GM21423 (cell line): Measurements from ENCODE around the gene IL18R1.
A peak's percentile ranks its signal among the peaks of the same experiment; 100 is the strongest.

ENCODE experiments used
- ATAC-seq: cut with Tn5 transposase; IDR thresholded peaks from one replicate; pipeline ENCODE4 v1.9.1; 2021; ENCODE audit warnings: mild to moderate bottlenecking, moderate library complexity; ENCODE audit not compliant: unreplicated experiment

IL18R1 gene

DNA sequence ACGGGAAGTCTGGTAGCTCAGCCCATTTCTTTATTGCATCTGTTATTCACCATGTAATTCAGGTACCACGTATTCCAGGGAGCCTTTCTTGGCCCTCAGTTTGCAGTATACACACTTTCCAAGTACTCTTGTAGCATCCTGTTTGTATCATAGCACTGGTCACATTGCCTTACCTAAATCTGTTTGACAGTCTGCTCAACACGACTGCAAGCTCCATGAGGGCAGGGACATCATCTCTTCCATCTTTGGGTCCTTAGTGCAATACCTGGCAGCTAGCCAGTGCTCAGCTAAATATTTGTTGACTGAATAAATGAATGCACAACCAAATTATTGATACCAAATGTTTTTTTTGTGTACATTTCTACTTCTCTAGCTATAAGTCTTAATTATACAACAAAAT lies 11.2 kb upstream of the IL18R1 start:
- no peak for ATAC-seq

DNA sequence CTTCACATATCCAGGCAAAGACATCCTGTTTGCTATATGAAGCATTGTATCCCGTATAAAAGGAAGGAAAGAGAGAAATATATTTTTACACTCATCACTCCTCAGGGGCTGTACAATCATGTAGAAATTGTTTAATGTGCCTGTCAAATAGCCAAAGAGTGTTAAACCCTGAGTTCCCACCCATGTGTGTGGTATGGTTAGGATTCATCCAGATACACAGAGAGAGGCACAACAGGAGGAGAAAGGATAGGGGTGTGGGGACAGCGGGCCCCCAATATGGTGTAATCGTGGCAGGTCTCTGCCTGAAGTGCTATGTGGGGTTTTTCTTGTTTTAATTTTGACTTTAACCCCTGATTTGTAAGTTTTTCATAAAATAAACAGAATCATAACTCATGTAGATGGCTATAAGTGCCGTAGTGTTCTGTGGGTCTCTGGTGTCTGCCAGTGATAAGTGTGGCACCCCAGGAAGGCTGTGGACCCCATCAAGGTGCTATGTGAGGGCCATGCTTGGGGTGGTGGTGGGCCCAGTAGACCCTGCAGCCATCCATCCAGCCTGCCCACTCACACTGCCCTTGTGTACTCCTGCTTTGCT lies 10.2 kb upstream of the IL18R1 start:
- no peak for ATAC-seq

DNA sequence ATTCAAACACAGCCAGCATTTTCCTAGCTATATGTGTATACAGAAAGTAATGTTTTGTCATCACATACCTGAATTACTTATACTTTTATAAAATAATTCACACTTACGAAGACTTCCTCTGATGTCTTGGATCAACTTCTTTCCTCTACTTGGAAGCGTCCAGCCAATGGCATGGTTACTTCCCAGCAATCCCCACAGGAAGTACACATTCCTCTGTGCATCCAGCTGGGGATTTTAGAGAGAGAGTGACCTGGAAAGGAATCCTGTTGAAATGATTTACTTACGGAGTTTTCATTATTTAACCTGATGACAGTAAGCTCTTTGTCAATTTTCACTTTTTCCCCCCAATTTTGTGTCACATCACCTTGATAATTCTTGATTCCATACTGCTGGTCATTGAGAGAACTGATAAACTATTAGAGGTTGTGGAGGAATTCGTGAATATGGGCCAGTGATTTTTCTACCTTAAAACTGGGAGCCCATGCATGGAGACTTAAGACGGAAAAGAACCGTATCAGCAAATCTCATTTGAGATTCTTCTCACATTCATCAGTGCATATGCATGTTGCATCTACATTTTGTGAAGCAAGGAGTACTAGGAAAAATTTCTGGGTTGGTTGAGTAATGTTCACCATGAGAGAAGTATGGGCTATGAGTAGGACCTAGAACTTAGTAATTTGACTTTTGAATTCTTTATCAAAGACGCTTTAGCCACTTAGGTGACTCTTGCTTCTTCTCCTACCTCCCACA lies 9.0 kb upstream of the IL18R1 start:
- ATAC-seq = no peak

DNA sequence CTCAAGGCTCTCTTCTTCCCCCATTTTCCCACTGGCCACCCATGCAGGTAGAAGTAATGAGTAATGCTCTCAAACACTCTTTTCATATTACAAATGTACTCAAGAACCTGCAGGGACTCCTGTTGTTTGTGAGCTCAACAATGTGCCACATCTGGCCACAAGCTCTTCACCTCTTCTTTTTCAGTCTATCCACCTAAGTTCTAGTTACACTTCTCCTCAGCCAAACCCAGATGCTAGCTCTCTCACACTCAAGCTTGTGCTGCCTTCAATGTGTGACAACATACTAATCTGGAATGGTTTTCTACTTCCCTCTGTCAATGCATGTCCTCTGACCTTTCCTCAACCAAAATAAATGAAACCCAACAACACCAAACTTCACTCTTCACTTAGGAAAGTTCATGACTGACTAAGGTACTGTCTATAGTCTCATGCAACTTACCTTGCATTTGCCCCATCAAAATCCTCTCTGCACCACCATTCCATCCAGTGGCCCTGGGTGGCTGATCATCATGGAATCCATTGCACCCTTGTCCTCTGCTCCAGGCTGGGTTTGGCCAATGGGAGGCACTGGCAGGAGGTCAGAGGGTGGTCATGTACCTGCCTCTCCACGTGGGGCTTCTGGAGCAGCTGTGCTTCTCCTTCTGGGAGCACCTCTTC lies 5.3 kb upstream of the IL18R1 start:
- no peak for ATAC-seq

DNA sequence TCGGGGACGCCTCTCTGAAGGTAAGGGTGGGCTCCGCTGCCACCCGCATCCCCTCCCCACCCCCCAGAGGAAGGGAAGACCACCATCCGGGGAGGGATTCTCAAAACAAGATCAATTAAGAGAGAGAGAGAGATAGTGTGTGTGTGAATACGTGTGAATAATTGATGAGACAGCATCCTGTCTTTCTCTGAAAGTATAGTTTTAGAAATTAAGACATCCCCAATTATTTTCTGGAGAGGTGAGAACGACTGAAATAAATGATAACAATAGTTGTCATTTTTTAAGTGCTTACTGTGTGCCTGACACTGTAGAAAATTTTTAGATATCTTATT lies 751 bp downstream of the IL18R1 start:
- peak; percentile 1 for ATAC-seq

DNA sequence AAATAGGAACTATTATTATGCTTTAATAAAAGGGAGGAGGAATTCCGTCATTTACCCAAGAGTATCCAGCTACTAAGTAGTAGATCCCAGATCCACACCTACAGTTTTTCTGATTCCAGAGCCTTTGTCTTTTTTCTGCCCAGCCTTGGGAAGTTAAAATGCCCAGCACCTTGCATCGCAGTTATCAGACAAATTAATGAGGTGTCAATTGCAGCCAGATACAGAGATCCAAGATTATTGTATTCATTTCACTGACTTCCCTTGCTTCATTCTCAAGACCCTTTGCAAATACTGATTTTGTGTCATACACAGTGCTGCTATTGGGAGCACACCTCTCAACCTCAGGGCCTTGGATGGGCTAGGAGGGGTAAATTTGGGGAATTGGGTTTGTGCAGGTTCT lies 1.1 kb downstream of the IL18R1 start:
- no peak for ATAC-seq

DNA sequence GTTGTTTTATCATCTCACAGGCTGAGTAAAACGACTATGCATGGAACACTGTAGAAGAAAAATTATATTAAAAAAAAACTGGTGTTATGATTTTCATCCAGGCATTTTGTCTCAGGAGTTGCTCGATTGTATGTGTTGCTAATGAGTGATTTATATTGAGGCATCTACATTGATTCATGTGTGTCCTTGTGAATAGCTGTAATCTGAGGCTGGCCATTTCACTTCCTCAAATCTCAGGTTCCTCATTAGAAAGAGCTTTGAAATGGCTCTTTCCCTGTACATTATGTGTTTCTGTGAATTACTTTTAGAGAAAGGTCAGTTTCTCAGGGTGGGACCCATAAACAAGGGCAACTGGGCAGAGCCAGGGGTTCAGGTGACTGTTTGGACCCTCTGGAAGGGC lies 2.3 kb downstream of the IL18R1 start:
- ATAC-seq = no peak

DNA sequence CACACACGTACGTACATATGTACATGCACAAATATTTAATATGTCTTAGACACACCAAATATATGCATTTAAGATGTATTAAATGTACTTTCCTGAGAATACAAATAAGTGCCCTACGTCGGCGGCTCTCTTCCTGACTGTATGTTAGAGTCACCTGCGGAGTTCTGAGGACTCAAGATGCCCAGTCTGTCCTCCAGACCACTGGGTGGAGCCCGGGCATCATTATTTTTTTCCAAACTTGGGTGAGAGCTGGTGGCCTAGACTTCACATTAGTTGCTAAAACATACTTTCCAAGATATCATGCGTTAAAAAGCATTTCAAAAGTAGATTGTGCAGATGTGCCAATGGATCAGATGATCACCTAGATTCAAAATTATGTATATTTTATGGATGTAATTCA lies 2.9 kb downstream of the IL18R1 start:
- no peak for ATAC-seq

DNA sequence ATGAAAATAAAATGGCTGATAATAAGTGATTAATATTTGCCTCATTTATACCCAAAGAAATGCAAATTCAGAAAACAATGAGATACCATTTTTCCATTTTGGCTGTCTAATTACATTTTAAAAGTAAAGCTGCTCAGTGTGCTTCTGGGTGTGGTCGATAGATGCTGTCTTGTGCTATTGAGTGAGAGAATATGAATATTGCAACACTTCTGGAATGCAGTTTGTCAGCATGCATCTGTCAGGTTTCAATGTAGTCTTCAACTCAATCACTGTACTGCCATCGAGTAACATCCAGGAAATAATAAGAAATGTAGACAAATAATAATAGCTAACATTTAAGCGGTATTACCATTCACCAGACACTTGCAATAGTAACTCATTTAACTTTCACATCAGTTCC lies 3.9 kb downstream of the IL18R1 start:
- ATAC-seq = no peak

DNA sequence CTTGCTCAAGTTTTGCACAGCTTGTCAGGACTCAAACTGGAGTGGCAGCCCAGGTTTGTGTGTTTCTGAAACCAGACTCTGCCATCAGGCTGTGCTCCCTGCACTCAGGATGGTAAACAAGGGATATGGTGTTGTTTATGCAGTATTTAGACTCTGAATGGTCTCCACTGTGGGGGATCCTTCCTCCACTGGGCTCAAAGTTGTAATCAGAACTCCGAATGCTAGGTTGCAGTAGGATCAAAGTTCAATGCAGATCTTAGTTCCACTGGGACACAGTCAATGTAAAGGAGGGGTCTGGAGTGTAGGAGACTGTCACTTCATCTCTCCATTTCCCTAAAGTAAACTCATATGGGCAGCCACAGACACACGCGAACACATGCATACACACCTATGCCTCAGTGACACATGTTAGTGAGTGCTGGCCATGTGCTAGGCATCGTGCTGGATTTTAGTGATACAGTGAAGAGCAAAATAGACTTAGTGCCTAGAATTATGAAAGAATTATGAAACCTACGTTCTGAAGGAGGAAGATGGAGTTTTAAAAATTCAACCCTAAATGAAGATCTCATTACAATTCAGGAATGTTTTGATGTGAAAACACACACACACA lies 6.1 kb downstream of the IL18R1 start:
- no peak for ATAC-seq

DNA sequence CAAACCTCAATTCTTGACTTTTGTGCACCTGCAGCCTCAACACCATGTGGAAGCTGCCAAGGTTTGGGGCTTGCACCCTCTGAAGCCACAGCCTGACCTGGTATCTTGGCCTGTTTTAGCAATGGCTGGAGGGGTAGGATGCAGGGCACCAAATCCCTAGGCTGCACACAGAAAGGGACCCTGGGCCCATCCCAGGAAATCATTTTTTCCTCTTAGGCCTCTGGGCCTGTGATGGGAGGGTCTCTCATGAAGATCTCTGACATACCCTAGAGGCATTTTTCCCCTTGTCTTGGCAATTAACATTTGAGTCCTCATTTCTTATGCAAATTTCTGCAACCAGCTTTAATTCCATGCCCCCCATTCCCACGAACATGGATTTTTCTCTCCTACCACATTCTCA lies 10.2 kb downstream of the IL18R1 start:
- no peak for ATAC-seq

DNA sequence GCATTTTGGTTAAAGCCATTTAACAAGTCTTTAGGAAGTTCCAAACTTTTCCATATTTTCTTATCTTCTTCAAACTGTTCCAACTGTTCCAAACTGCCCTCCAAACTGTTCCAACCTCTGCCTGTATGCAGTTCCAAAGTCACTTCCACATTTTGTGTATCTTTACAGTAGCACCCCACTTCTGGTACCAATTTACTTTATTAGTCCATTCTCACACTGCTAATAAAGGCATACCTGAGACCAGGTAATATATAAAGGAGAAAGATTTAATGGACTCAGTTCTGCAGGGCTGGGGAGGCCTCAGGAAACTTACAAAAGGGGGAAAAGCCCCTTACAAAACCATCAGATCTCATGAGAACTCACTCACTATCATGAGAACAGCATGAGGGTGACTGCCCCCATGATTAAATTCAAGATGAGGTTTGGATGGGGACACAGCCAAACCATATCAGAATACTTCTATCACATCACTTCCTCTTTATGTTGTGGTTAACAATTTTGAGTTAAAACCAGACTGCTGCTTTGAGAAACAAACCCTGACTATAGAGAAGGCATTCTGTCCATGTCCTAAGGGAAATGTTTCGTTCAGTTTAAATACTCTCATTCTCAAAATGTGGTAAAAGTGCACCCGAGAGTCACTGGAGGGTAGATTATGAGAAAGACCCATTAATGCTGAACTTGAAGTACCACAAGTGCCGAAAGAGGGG lies 11.0 kb downstream of the IL18R1 start:
- peak; percentile 75 for ATAC-seq

DNA sequence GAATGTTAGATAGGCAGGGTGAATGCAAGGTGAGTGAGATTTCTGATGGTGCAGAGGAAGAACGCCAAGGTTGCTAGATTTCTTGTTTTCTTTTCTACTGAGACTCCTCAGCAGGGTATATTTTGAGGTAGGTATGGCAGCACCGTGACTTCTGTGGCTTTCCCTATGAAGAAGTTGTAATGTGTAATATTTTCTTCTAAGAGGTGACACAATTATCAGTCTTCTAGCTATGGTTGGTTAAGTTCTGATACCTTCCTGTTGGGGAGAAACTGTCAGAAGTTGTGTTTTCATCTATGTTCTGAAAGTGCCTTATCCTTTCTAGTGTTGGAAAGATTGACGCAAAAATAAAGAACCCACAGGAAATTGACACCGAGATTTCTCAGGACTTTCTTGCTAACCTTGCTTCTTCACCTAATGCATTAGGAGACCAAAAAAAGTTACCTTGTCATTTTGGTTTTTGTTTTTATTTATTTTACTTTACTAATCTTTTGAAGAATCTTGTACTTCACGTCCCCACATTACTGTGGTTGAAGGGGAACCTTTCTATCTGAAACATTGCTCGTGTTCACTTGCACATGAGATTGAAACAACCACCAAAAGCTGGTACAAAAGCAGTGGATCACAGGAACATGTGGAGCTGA lies 11.9 kb downstream of the IL18R1 start:
- ATAC-seq = peak; percentile 77

DNA sequence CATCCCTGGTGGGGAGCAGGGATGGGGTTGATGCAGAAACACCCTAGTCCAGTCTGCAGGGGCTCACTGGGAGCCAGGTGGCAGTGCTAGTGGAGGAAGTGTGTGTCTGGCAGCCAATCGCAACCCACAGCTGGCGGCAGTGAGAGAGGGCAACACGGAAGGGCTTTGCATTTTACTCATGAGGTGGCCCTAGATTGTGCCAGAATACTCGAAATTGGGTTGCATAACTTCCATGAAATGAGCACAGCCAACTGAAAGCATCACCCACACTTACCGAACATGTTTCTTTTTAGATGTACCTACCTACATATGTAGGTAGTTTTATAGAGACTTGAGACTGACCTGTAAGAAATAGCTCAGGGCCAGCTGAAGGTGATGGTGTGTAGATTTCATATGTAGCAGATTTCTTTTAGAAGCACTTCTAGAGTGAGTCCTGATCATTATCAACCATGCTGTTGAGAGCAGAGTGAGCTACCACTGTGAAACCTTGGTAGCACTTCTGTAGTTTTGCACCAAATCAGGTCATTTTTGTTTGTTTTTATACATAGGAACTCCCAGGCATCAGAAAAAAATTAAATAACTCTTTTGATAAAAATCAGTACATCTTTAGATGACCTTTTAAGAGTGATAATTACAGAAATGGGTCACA lies 13.0 kb downstream of the IL18R1 start:
- no peak for ATAC-seq

DNA sequence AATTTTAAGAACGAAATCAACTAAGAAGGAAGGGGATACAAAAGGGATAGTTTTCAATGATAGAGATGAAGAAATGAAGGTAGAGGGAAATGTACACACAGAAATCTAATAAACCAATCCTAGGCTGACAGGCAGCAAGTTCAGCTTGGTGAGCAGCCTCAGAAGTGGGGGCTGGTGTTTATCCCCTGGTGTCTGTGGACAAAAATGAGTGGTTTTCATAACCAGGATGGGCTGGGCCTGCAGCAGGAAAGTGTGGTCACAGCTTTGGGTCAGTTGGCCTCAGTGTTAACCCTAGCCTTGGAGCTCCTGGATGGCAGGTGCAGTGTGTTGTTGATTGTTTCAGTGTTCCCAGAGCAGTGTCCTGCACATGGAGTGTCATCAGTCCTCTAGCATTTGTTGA lies 14.3 kb downstream of the IL18R1 start:
- no peak for ATAC-seq

DNA sequence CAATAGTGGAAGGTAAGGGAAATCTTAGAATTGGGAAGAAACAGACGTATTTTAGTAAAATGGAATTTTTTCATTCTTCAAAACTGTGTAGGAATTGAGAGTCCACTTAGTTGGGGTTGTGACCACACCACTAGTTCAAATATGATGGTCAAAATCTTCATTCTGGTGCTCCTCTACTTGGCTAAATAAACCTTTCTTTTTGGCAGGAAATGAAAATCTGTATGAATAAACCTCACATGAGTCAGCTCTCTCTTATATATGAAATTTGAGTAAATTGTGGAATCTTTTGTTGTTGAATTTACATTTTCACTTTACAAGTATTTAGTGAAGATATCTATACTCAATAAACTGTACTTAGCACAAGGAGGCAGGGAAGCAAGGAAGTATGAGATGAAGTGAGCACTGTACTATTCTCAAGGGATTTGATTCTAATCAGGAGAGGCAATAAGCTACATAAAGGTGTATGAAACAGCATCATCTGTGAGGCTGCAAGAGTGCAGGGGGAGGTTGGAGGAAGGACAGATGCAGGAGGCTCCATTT lies 20.5 kb downstream of the IL18R1 start:
- no peak for ATAC-seq

DNA sequence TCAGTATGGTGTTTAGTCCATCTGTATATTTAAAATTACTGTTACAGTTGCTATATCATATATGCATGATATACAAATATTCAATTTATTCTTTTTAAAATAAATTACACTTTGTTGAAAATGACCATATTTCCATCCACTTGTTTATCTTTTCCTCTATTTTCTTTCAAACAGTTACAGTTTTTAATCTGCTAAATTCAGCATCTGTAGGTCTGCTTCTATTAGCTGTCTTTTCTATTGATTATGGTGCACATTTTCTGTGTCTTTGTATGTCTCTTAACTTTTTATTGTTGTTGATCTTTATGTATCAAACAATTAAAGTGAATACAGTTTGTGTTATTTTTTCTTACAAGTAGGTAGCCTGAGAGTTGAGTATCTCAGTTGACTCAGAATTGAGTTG lies 28.1 kb downstream of the IL18R1 start:
- ATAC-seq = no peak

DNA sequence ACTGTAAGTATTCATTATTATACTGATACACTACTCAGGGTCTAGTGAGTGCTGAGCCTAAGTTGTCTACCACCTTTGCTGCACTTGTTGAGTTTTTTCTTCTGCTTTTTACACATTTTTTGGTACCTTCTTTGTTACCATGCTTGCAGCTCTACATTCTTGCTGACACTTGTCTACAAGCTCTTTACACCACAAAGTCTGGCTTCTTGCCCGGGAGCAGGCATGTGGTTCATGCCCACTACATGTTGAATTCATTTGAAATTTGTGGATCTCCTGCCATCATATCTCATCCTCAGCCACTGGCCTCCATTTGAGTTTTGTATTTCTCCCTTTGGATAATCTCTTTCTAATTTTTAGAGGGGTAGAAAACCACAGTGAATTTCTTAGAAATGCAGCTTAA lies 29.9 kb downstream of the IL18R1 start:
- no peak for ATAC-seq

DNA sequence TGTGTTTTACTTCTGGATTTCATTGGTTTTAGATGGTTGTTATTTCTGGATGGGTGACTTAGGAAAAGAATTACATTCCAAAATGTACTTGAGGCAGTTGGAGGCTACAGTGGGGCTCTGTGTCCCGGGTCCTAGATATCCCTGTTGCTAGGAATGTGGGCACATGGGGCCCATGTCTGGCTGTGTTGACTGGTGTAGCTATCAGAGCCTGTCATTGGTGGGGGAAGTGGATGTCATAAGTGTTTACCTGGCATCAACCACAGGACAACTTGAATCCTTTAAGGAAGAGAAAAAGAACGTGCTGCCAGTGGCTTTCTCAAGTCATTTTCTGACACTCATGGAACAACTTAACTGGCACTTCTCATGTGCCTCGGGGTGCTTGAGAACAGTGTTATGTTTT lies 30.4 kb downstream of the IL18R1 start:
- ATAC-seq = no peak

DNA sequence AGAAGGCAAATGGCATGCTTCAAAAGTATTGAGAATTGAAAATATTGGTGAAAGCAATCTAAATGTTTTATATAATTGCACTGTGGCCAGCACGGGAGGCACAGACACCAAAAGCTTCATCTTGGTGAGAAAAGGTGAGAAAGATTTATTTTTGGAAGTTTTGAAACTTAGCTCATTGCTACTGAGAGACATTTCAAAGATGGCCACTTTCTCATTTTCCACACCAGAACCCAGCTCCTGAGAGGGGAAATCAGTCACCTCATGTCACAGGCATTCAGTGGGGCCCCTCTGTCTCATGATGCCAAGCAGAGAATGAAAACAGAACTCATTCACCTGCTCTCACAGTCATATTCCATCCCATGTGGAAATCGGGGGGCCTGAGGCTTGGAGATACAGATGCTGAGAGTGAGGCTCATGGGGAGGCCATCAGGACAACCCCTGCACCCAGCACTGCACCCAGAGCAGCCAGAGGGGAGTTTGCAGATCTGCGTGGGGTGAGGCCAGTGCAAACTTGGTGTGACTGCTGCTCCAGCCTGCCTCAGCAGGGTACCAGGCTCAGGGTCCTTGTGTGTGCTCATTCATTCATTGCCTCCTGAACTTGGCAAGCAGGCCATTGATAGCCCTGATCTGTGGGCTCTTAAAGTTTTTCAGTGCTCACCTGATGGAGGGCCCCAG lies 31.4 kb downstream of the IL18R1 start:
- no peak for ATAC-seq
